KOPT-K1 (cell line): ENCODE results near the gene ZDHHC23.

Source experiments
- H3K27ac ChIP-seq: fragments of 200-600 bp; sonication (generic); 2 replicates; pipeline ENCODE4 v1.5.1; 2016; ENCODE audit warnings: antibody characterized with exemption, mild to moderate bottlenecking, low read depth, low read length; ENCODE audit not compliant: poor library complexity, severe bottlenecking
- H3K36me3 ChIP-seq: fragments of 200-600 bp; sonication (generic); 2 replicates; pipeline ENCODE4 v1.5.1; 2017; ENCODE audit warnings: antibody characterized with exemption, mild to moderate bottlenecking, low read length, moderate library complexity; ENCODE audit not compliant: insufficient read depth
- H3K9me3 ChIP-seq: fragments of 200-600 bp; sonication (generic); 2 replicates; pipeline ENCODE4 v1.5.1; 2017; ENCODE audit warnings: antibody characterized with exemption, low read length, mild to moderate bottlenecking; ENCODE audit not compliant: insufficient read depth, poor library complexity, severe bottlenecking

Gene ZDHHC23

GRCh38 chr3:113966172-113966571, 18.4 kb downstream of the ZDHHC23 start:
- Histone ChIP-seq H3K9me3 (no peaks in the 10 kb centered on the region), H3K36me3 (no peaks in the 10 kb centered on the region), H3K27ac (no peak overlapping the region)

GRCh38 chr3:113968986-113969385, 21.2 kb downstream of the ZDHHC23 start:
- H3K36me3 ChIP-seq, result no peaks in the 10 kb centered on the region
- H3K27ac ChIP-seq, result no peak overlapping the region
- peaks cover 11% of the 10 kb centered on the region for H3K9me3 ChIP-seq

- Histone ChIP-seq H3K9me3 (peaks cover 17% of the 10 kb centered on the region), H3K36me3 (no peaks in the 10 kb centered on the region), H3K27ac (no peak overlapping the region)
Measured at GRCh38 chr3:113977822-113978221, 30.0 kb downstream of the ZDHHC23 start.

GRCh38 chr3:113979916-113980315, 32.1 kb downstream of the ZDHHC23 start:
- Histone ChIP-seq H3K9me3 (no peaks in the 10 kb centered on the region), H3K36me3 (no peaks in the 10 kb centered on the region), H3K27ac (no peak overlapping the region)

- Histone ChIP-seq H3K9me3 (no peaks in the 10 kb centered on the region), H3K27ac (no peak overlapping the region), H3K36me3 (no peaks in the 10 kb centered on the region)
Measured at GRCh38 chr3:113981803-113982202, 34.0 kb downstream of the ZDHHC23 start.

- H3K36me3 ChIP-seq, result no peaks in the 10 kb centered on the region
- no peaks in the 10 kb centered on the region for H3K9me3 ChIP-seq
- no peak overlapping the region for H3K27ac ChIP-seq
Measured at GRCh38 chr3:113983544-113983943, 35.7 kb downstream of the ZDHHC23 start.

GRCh38 chr3:113985541-113985940, 37.7 kb downstream of the ZDHHC23 start:
- no peaks in the 10 kb centered on the region for H3K36me3 ChIP-seq
- H3K27ac ChIP-seq, result no peak overlapping the region
- no peaks in the 10 kb centered on the region for H3K9me3 ChIP-seq

- Histone ChIP-seq H3K27ac (no peak overlapping the region), H3K36me3 (no peaks in the 10 kb centered on the region), H3K9me3 (peaks cover 11% of the 10 kb centered on the region)
Measured at GRCh38 chr3:114005481-114005880, 57.7 kb downstream of the ZDHHC23 start.

GRCh38 chr3:114011059-114011797, 63.4 kb downstream of the ZDHHC23 start:
- Histone ChIP-seq H3K27ac (no peak overlapping the region), H3K36me3 (no peaks in the 10 kb centered on the region), H3K9me3 (peaks cover under 1% of the 10 kb centered on the region)
